CD4-positive, alpha-beta T cell treated with Interleukin-15 for 4 hours (primary cell): ENCODE data around the gene VTI1A.
"Not testable (repeated sequence)": the region's sequence is repeated elsewhere in the genome, so short reads cannot be mapped to it uniquely, and the experiment has no call there.

ENCODE experiments used
- DNase-seq: peaks from one replicate; pipeline ENCODE4 v3.0.0-alpha.2; 2020; ENCODE audit warnings: low spot score

The VTI1A gene

GRCh38 chr10:112835944-112836451 is 389.0 kb downstream of the VTI1A start:
- no peak for DNase-seq

- DNase-seq: no peak
Observed at GRCh38 chr10:112838784-112839481, 391.9 kb downstream of the VTI1A start.

GRCh38 chr10:112839928-112840654 is 393.1 kb downstream of the VTI1A start:
- DNase-seq: no peak

- DNase-seq: no peak
Observed at GRCh38 chr10:112841549-112841948, 394.5 kb downstream of the VTI1A start.

- DNase-seq: no peak
Observed at GRCh38 chr10:112842832-112843360, 395.9 kb downstream of the VTI1A start.

- no peak for DNase-seq
Observed at GRCh38 chr10:112843623-112844022, 396.6 kb downstream of the VTI1A start.

GRCh38 chr10:112844681-112845544 is 397.9 kb downstream of the VTI1A start:
- no peak for DNase-seq

GRCh38 chr10:112847778-112848177 is 400.8 kb downstream of the VTI1A start:
- no peak for DNase-seq

- DNase-seq: no peak
Observed at GRCh38 chr10:112848228-112848627, 401.2 kb downstream of the VTI1A start.

- no peak for DNase-seq
Observed at GRCh38 chr10:112848868-112849430, 401.9 kb downstream of the VTI1A start.

- no peak for DNase-seq
Observed at GRCh38 chr10:112849546-112849945, 402.5 kb downstream of the VTI1A start.

GRCh38 chr10:112851181-112851580 is 404.2 kb downstream of the VTI1A start:
- DNase-seq: no peak

GRCh38 chr10:112851588-112852211 is 404.7 kb downstream of the VTI1A start:
- DNase-seq: no peak

GRCh38 chr10:112852306-112852705 is 405.3 kb downstream of the VTI1A start:
- DNase-seq: peak; percentile 3

GRCh38 chr10:112855134-112855533 is 408.1 kb downstream of the VTI1A start:
- DNase-seq: no peak

- DNase-seq: no peak
Observed at GRCh38 chr10:112857493-112857892, 410.5 kb downstream of the VTI1A start.

GRCh38 chr10:112858986-112859651 is 412.1 kb downstream of the VTI1A start:
- DNase-seq: no peak

- DNase-seq: no peak
Observed at GRCh38 chr10:112859793-112860192, 412.8 kb downstream of the VTI1A start.

- DNase-seq: not testable (repeated sequence)
Observed at GRCh38 chr10:112863461-112863860, 416.4 kb downstream of the VTI1A start.
